IMR-90 (cell line): Measurements from ENCODE around the gene UBFD1. TPM values are rescaled to one million over a fixed set of nuclear protein-coding genes. Genes with fewer than 3 reads are reported as not detected.
"Not testable (repeated sequence)": the region's sequence is repeated elsewhere in the genome, so short reads cannot be mapped to it uniquely, and the experiment has no call there.

Experiments used
- ATAC-seq: fragments of 200-7000 bp; cut with Tn5 transposase; 2 replicates; pipeline ENCODE4 v1.9.1; 2020; ENCODE audit warnings: low read depth, mild to moderate bottlenecking, moderate library complexity
- BruUV-seq: library from RNA; stranded (reverse); fragments of 400-500 nt; replicated peaks from 2 replicates; lab custom pipeline; 2021; lab: Mats Ljungman, UMichigan
- CTCF ChIA-PET: fragments of 300-600 bp; formaldehyde crosslinking; extraction: SDS; loops from one replicate; lab custom pipeline; 2021; ENCODE audit warnings: antibody characterized with exemption; lab: Yijun Ruan, JAX
- POLR2A ChIA-PET: fragments of 300-600 bp; sonication (Branson Sonifier 250); formaldehyde crosslinking; loops from one replicate; lab custom pipeline; 2022; ENCODE audit warnings: antibody characterized with exemption; ENCODE audit not compliant: unreplicated experiment; lab: Charles Lee
- DNase-seq: peaks from one replicate; pipeline ENCODE4 v3.0.0; 2013
- H2AFZ ChIP-seq: replicated peaks from 2 replicates; pipeline ENCODE3; 2013; ENCODE audit warnings: low read length, mild to moderate bottlenecking; ENCODE audit not compliant: poor library complexity
- H2AK5ac ChIP-seq: 2 replicates; pipeline ENCODE4 v1.6.1; 2013; ENCODE audit warnings: low read depth, low read length, inconsistent platforms
- H2AK9ac ChIP-seq: replicated peaks from 2 replicates; pipeline ENCODE3; 2013; ENCODE audit warnings: mild to moderate bottlenecking, low read depth, low read length, moderate library complexity; ENCODE audit not compliant: poor library complexity
- H2BK120ac ChIP-seq: 2 replicates; pipeline ENCODE4 v1.6.1; 2013; ENCODE audit warnings: low read depth, low read length, inconsistent platforms
- H2BK15ac ChIP-seq: 3 replicates; pipeline ENCODE4 v1.6.1; 2013; ENCODE audit warnings: low read depth, low read length, inconsistent platforms
- H2BK20ac ChIP-seq: 2 replicates; pipeline ENCODE4 v1.6.1; 2013; ENCODE audit warnings: low read depth, mild to moderate bottlenecking, inconsistent platforms, low read length, moderate library complexity
- H2BK5ac ChIP-seq: 2 replicates; pipeline ENCODE4 v1.6.1; 2013; ENCODE audit warnings: mild to moderate bottlenecking, low read depth, low read length, inconsistent platforms; ENCODE audit not compliant: poor library complexity, severe bottlenecking
- H3K14ac ChIP-seq: replicated peaks from 2 replicates; pipeline ENCODE4 v1.6.1; 2013; ENCODE audit warnings: low read depth, low read length, inconsistent platforms
- H3K18ac ChIP-seq: 2 replicates; pipeline ENCODE4 v1.6.1; 2013; ENCODE audit warnings: low read depth, low read length, control low read depth
- H3K23ac ChIP-seq: 2 replicates; pipeline ENCODE4 v1.6.1; 2013; ENCODE audit warnings: low read depth, low read length, inconsistent platforms
- H3K27ac ChIP-seq: 2 replicates; pipeline ENCODE4 v1.5.1; 2013; ENCODE audit warnings: mild to moderate bottlenecking, control low read depth, low read length; ENCODE audit not compliant: insufficient read depth
- H3K27me3 ChIP-seq: 2 replicates; pipeline ENCODE4 v1.6.1; 2013; ENCODE audit warnings: low read length; ENCODE audit not compliant: control insufficient read depth, insufficient read depth
- H3K36me3 ChIP-seq: 2 replicates; pipeline ENCODE4 v1.6.1; 2013; ENCODE audit warnings: low read length, mixed read lengths; ENCODE audit not compliant: control insufficient read depth, insufficient read depth
- H3K4ac ChIP-seq: 2 replicates; pipeline ENCODE4 v1.6.1; 2013; ENCODE audit warnings: low read depth, low read length, inconsistent platforms
- H3K4me1 ChIP-seq: 2 replicates; pipeline ENCODE4 v1.6.1; 2013; ENCODE audit warnings: low read length, mixed read lengths; ENCODE audit not compliant: control insufficient read depth, insufficient read depth
- H3K4me2 ChIP-seq: 2 replicates; pipeline ENCODE4 v1.6.1; 2013; ENCODE audit warnings: low read depth, mild to moderate bottlenecking, control low read depth, low read length, moderate library complexity
- H3K4me3 ChIP-seq: 2 replicates; pipeline ENCODE4 v1.5.1; 2013; ENCODE audit warnings: low read depth, mild to moderate bottlenecking, control low read depth, low read length, moderate library complexity; ENCODE audit not compliant: insufficient read depth
- H3K56ac ChIP-seq: 2 replicates; pipeline ENCODE4 v1.6.1; 2013; ENCODE audit warnings: low read length, inconsistent platforms; ENCODE audit not compliant: insufficient read depth; ENCODE audit errors: extremely low read depth
- H3K79me1 ChIP-seq, 2 experiments: 2 replicates each; pipeline ENCODE4 v1.6.1; 2013; ENCODE audit warnings: low read length in 2 of 2, inconsistent platforms in 1 of 2, low read depth in 1 of 2
- H3K9ac ChIP-seq: 2 replicates; pipeline ENCODE4 v1.6.1; 2013; ENCODE audit warnings: low read depth, low read length, control low read depth
- H3K9me1 ChIP-seq: 2 replicates; pipeline ENCODE4 v1.6.1; 2013; ENCODE audit warnings: low read length, inconsistent platforms; ENCODE audit not compliant: insufficient read depth
- H3K9me3 ChIP-seq: 2 replicates; pipeline ENCODE4 v1.6.1; 2013; ENCODE audit warnings: low read length; ENCODE audit not compliant: control insufficient read depth, insufficient read depth
- H4K20me1 ChIP-seq: 2 replicates; pipeline ENCODE4 v1.6.1; 2013; ENCODE audit warnings: low read length, inconsistent platforms; ENCODE audit not compliant: insufficient read depth
- H4K5ac ChIP-seq: 2 replicates; pipeline ENCODE4 v1.6.1; 2013; ENCODE audit warnings: mild to moderate bottlenecking, low read depth, low read length, control low read depth
- H4K8ac ChIP-seq, 2 experiments: 2 replicates each; pipeline ENCODE4 v1.6.1; 2013; ENCODE audit warnings: low read depth in 2 of 2, low read length in 2 of 2, control low read depth in 1 of 2, inconsistent platforms in 1 of 2
- H4K91ac ChIP-seq: 2 replicates; pipeline ENCODE4 v1.6.1; 2013; ENCODE audit warnings: low read depth, low read length, inconsistent platforms; ENCODE audit not compliant: insufficient read depth
- WGBS, 2 experiments: methylation state at CpG; one replicate each; pipeline versions ENCODE4 v1.1.5 to v1.1.7; 2013; ENCODE audit warnings: missing lambda C conversion rate in 2 of 2; ENCODE audit not compliant: insufficient read length in 1 of 2; ENCODE audit errors: extremely low coverage in 2 of 2; 5-methylcytosine and 5-hydroxymethylcytosine counted together
- dilution Hi-C: fragments of 300-500 bp; cut with HindIII; formaldehyde crosslinking; loops from one replicate; pipeline ENCODE4 v1.14.3; 2018; ENCODE audit warnings: low sequenced_read_pairs; ENCODE audit not compliant: unreplicated experiment
- in situ Hi-C: fragments of 300-500 bp; cut with MboI; formaldehyde crosslinking; loops from 3 replicates; pipeline ENCODE4 v1.14.3; 2019; ENCODE audit warnings: low sequenced_read_pairs, inconsistent platforms, mixed read lengths
- intact Hi-C: fragments of 100-400 bp; cut with micrococcal nuclease; formaldehyde crosslinking; loops from 2 replicates; pipeline ENCODE4 v1.10.0; 2022
- polyA plus RNA-seq, 3 experiments: library from polyadenylated mRNA; depleted of rRNA; stranded (reverse); fragments of >200 nt; gene quantifications; 2 replicates each; pipeline ENCODE4 v1.2.3, GENCODE V29; 2012; ENCODE audit warnings: low replicate concordance in 1 of 3
- total RNA-seq: library from RNA; depleted of rRNA; stranded (reverse); fragments of >200 nt; gene quantifications from 2 replicates; pipeline ENCODE4 v1.2.3, GENCODE V29; 2012

The UBFD1 gene
- total and polyA plus RNA-seq, 2 of the 4 experiments (the other 2 are of a cell fraction), result 39.3 to 55.0 TPM

DNA sequence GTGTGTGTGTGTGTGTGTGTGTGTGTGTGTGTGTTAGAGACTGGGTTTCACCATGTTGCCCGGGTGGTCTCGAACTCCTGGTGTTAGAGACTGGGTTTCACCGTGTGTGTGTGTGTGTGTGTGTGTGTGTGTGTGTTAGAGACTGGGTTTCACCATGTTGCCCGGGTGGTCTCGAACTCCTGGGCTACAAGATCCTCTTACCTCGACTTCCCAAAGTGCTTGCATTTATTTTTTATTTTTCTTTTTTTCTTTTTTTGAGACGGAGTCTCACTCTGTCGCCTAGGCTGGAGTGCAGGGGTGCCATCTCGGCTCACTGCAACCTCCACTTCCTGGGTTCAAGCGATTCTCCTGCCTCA is 46.6 kb upstream of the UBFD1 start:
- Histone ChIP-seq H2AK9ac (peak overlapping the region; percentile 78), H2AK5ac (peak overlapping the region; percentile 49; the same call in 1 of the 2 replicates), H3K9ac (peak overlapping the region; percentile 28; the same call in 1 of the 2 replicates), H2BK5ac (peak overlapping the region; percentile 55), H3K4me3 (peak overlapping the region; percentile 80), H4K20me1 (peaks cover 27% of the 10 kb centered on the region), H3K4me2 (peak overlapping the region; percentile 80), H3K23ac (peak overlapping the region; percentile 63; the same call in 1 of the 2 replicates), H2AFZ (peak overlapping the region; percentile 93), H4K8ac (peak overlapping the region; percentile 47 to 86; a peak in 2 of 4 replicates), H3K4ac (peak overlapping the region; percentile 62; the same call in 1 of the 2 replicates), H3K79me1 (peaks cover 19 to 42% of the 10 kb centered on the region in 2 experiments; a peak in 3 of 4 replicates)
- in situ Hi-C loops, H2BK20ac ChIP-seq, H3K4me1 ChIP-seq, H3K27ac ChIP-seq, intact Hi-C loops, H4K5ac ChIP-seq, H3K36me3 ChIP-seq, BruUV-seq, H2BK15ac ChIP-seq, H3K56ac ChIP-seq, DNase-seq, H2BK120ac ChIP-seq, H4K91ac ChIP-seq, POLR2A ChIA-PET, dilution Hi-C loops, H3K9me1 ChIP-seq, H3K14ac ChIP-seq, H3K9me3 ChIP-seq, H3K27me3 ChIP-seq, ATAC-seq, H3K18ac ChIP-seq: not testable (repeated sequence)
- CTCF ChIA-PET, result interaction anchor here (0.7 kb wide), 1 partner anchor 12 kb away, joined by 3 read pairs; no protein-coding TSS in a partner anchor
- no CpG with 5 or more reads among the region's 10 CpGs for WGBS, 2 experiments
